Measurements from ENCODE around the gene NT5DC2.

DNA sequence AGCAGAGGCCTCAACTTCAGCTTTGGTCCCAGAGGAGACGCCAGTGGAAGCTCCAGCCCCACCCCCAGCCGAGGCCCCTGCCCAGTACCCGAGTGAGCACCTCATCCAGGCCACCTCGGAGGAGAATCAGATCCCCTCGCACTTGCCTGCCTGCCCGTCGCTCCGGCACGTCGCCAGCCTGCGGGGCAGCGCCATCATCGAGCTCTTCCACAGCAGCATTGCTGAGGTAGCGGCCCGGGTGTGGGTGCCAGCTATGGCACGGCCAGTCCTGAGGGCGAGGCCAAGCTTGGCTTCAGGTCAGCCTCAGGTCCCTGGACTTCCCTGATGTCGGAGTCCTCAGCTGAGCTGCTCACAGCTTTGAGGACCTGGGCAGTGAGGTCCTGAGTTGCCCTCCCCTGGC is 44.2 kb downstream of the NT5DC2 start:
- TF ChIP-seq CTCF (conservative IDR thresholded peaks at IDR 0.05 in 1 of 2, IDR thresholded peaks at IDR 0.05 in 1 of 2; ENCODE audit: extremely low read depth in 1 of 2, insufficient read depth in 1 of 2, low read depth in 1 of 2, low read length in 2 of 2) (no peak), EZH2 (IDR thresholded peaks at IDR 0.05; ENCODE audit: borderline replicate concordance, low read length) (no peak)
